Central memory CD8-positive, alpha-beta T cell (primary cell): ENCODE results near the gene PGAP1.
A peak's percentile ranks its signal among the peaks of the same experiment; 100 is the strongest.

Experiments
- ATAC-seq: fragments of 150-1000 bp; cut with Tn5 transposase; replicated peaks from 2 replicates; pipeline ENCODE4 v1.10.0; 2022; ENCODE audit warnings: mild to moderate bottlenecking, moderate FRiP score, moderate number of reproducible peaks; ENCODE audit not compliant: poor library complexity, severe bottlenecking; ENCODE audit errors: extremely low read depth
- DNase-seq, 2 donors: peaks; one replicate each; pipeline ENCODE4 v3.0.0; 2021; ENCODE audit warnings: low spot score in 2 of 2
- H3K27ac Mint-ChIP-seq: one replicate; pipeline ENCODE4 v1.8.0; 2022; ENCODE audit warnings: low read depth, mild to moderate bottlenecking, moderate library complexity, mixed read lengths
- H3K27me3 Mint-ChIP-seq: one replicate; pipeline ENCODE4 v1.8.0; 2022; ENCODE audit warnings: mixed read lengths
- H3K36me3 Mint-ChIP-seq: one replicate; pipeline ENCODE4 v1.8.0; 2022; ENCODE audit warnings: mild to moderate bottlenecking, moderate library complexity, mixed read lengths; ENCODE audit not compliant: insufficient read depth
- H3K4me1 Mint-ChIP-seq: one replicate; pipeline ENCODE4 v1.8.0; 2022; ENCODE audit warnings: mixed read lengths
- H3K4me3 Mint-ChIP-seq: one replicate; pipeline ENCODE4 v1.8.0; 2022; ENCODE audit warnings: mild to moderate bottlenecking, moderate library complexity, mixed read lengths
- H3K9me3 Mint-ChIP-seq: one replicate; pipeline ENCODE4 v1.8.0; 2022; ENCODE audit warnings: mixed read lengths

PGAP1 gene

DNA sequence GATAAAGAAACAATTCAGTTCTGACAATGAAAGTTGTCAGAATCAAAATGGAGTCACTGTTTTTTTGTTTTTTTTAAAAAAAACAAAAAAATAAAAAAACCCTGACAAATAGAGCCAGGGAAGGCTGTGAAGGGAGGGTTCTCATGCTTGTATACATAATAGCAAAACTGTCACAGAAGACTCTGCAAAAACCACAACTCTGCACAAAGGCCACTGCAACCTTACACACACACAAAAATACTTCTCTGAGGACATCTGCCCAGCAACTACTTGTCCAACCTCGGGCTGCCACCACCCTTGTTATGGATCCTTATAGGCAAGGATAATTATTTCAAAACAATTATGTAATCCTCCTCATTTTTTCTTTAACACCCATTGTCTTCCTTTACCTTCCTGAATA, 75.4 kb downstream of the PGAP1 start:
- ATAC-seq: no peak
- Mint-ChIP-seq H3K4me1 (peaks cover 5% of the 10 kb centered on the region), H3K27me3 (no peaks in the 10 kb centered on the region), H3K9me3 (no peaks in the 10 kb centered on the region), H3K4me3 (no peak overlapping the region), H3K36me3 (peaks cover 1% of the 10 kb centered on the region), H3K27ac (no peak overlapping the region)
- DNase-seq: no peak

DNA sequence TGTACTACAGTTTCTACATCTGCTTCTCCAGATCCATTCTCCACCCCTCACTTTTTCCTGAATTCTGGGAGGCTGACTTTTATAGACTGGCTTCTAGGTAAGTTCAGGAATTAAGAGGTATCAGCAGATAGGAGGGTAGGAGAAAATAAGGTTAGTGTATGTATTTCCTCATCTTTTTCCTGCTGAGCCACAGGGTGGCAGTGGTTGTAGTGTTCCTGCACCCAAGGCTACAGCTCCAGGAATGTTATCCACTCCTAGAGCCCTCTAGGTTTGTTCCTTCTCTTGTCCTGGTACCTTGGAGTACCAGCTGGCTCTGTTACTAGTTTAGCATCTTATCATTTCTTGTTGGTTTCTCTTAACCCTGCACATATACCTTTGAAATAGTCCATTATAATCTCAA, 76.6 kb downstream of the PGAP1 start:
- Mint-ChIP-seq H3K27ac (no peak overlapping the region), H3K36me3 (peaks cover 6% of the 10 kb centered on the region), H3K4me1 (peaks cover 15% of the 10 kb centered on the region), H3K4me3 (no peak overlapping the region), H3K27me3 (no peaks in the 10 kb centered on the region), H3K9me3 (no peaks in the 10 kb centered on the region)
- no peak for ATAC-seq
- no peak for DNase-seq

GRCh38 chr2:196846295-196846694, 80.2 kb downstream of the PGAP1 start:
- H3K9me3 Mint-ChIP-seq: no peaks in the 10 kb centered on the region
- no peaks in the 10 kb centered on the region for H3K27me3 Mint-ChIP-seq
- DNase-seq: no peak
- peak overlapping the region; percentile 90 for H3K27ac Mint-ChIP-seq
- no peak overlapping the region for H3K4me3 Mint-ChIP-seq
- peaks cover 4% of the 10 kb centered on the region for H3K36me3 Mint-ChIP-seq
- H3K4me1 Mint-ChIP-seq: peaks cover 15% of the 10 kb centered on the region
- no peak for ATAC-seq

DNA sequence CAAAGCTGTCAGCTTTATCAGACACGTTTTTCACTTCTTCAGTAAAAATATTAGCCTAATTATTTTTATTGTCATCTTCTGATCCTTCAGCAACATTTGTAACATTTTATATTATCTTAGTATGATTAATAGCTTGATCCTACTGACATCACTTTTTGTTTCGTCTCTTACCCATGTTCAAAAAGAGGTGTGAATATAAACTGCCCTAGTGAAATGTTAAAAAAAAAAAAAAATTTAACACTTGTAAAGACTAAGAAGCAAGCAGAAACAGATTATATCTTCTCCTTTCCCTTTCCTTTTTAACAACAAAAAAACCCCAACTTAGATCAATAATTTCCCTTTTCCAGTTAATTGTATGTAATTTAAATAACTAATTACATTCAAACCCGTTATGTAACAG, 81.1 kb downstream of the PGAP1 start:
- no peak for DNase-seq
- H3K36me3 Mint-ChIP-seq: peaks cover 8% of the 10 kb centered on the region
- no peaks in the 10 kb centered on the region for H3K27me3 Mint-ChIP-seq
- H3K27ac Mint-ChIP-seq: peak overlapping the region; percentile 90
- no peak overlapping the region for H3K4me3 Mint-ChIP-seq
- peaks cover 15% of the 10 kb centered on the region for H3K4me1 Mint-ChIP-seq
- no peaks in the 10 kb centered on the region for H3K9me3 Mint-ChIP-seq
- no peak for ATAC-seq

DNA sequence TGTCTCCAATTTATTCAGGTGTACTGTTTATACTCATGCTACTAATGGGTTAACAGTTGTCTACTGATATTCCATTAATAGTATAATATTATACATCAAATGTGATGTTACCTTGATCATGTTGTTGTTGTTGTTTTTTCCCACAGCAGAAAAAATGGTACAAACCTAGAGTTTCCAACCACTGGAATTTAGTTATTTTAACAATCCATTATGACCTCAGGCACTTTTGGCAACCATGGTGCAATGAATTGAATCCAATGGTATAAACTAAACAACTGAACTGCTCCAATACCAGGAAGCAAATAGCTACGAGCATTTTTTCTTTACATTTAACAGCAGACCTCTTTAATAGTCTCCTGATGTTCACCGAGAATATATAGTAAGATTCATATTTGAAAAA, 86.3 kb downstream of the PGAP1 start:
- H3K4me3 Mint-ChIP-seq: no peak overlapping the region
- H3K9me3 Mint-ChIP-seq: no peaks in the 10 kb centered on the region
- peaks cover under 1% of the 10 kb centered on the region for H3K4me1 Mint-ChIP-seq
- H3K36me3 Mint-ChIP-seq: peaks cover 3% of the 10 kb centered on the region
- H3K27ac Mint-ChIP-seq: no peak overlapping the region
- H3K27me3 Mint-ChIP-seq: no peaks in the 10 kb centered on the region
- DNase-seq: no peak
- no peak for ATAC-seq

- Mint-ChIP-seq H3K4me3 (no peak overlapping the region), H3K27ac (no peak overlapping the region), H3K4me1 (no peaks in the 10 kb centered on the region), H3K9me3 (no peaks in the 10 kb centered on the region), H3K27me3 (no peaks in the 10 kb centered on the region), H3K36me3 (peaks cover 3% of the 10 kb centered on the region)
- DNase-seq (no peak), ATAC-seq (no peak)
These were observed 86.9 kb downstream of the PGAP1 start for GRCh38 chr2:196839574-196839973.

GRCh38 chr2:196836440-196836839, 90.1 kb downstream of the PGAP1 start:
- Mint-ChIP-seq H3K27ac (no peak overlapping the region), H3K36me3 (peaks cover 3% of the 10 kb centered on the region), H3K4me1 (no peaks in the 10 kb centered on the region), H3K4me3 (no peak overlapping the region), H3K9me3 (no peaks in the 10 kb centered on the region), H3K27me3 (no peaks in the 10 kb centered on the region)
- ATAC-seq (no peak), DNase-seq (no peak)

GRCh38 chr2:196830701-196831100, 95.8 kb downstream of the PGAP1 start:
- H3K27me3 Mint-ChIP-seq: no peaks in the 10 kb centered on the region
- ATAC-seq: no peak
- DNase-seq: no peak
- no peak overlapping the region for H3K4me3 Mint-ChIP-seq
- no peaks in the 10 kb centered on the region for H3K36me3 Mint-ChIP-seq
- no peak overlapping the region for H3K27ac Mint-ChIP-seq
- no peaks in the 10 kb centered on the region for H3K9me3 Mint-ChIP-seq
- no peaks in the 10 kb centered on the region for H3K4me1 Mint-ChIP-seq

- H3K4me1 Mint-ChIP-seq: no peaks in the 10 kb centered on the region
- DNase-seq: no peak
- H3K9me3 Mint-ChIP-seq: no peaks in the 10 kb centered on the region
- no peaks in the 10 kb centered on the region for H3K36me3 Mint-ChIP-seq
- H3K27ac Mint-ChIP-seq: no peak overlapping the region
- ATAC-seq: no peak
- H3K27me3 Mint-ChIP-seq: peaks cover 14% of the 10 kb centered on the region
- no peak overlapping the region for H3K4me3 Mint-ChIP-seq
These were observed 99.2 kb downstream of the PGAP1 start for GRCh38 chr2:196827356-196827755.

- H3K9me3 Mint-ChIP-seq: peaks cover 5% of the 10 kb centered on the region
- no peaks in the 10 kb centered on the region for H3K4me1 Mint-ChIP-seq
- no peak for DNase-seq
- H3K27ac Mint-ChIP-seq: no peak overlapping the region
- peaks cover 43% of the 10 kb centered on the region for H3K27me3 Mint-ChIP-seq
- H3K36me3 Mint-ChIP-seq: peaks cover under 1% of the 10 kb centered on the region
- ATAC-seq: no peak
- H3K4me3 Mint-ChIP-seq: no peak overlapping the region
These were observed 102.6 kb downstream of the PGAP1 start for GRCh38 chr2:196823750-196824522.

DNA sequence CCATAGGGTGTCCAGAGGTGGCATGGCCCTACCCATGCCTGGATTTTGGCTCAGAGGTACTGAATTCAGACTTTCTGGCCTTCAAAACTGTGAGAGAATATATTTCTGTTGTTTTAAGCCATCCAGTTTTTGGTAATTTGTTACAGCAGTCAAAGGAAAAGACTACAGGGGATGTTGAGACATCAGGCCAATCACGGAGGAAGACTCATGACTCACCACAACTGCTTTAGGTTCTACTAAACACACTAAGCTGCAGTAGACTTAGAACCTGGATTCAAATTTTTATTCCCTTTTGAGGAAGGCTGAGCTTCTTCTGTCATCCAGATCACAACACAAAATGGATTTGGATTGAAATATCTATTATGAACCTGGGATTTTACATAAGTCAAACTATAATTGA, 105.3 kb downstream of the PGAP1 start:
- Mint-ChIP-seq H3K27ac (no peak overlapping the region), H3K4me1 (no peaks in the 10 kb centered on the region), H3K9me3 (peaks cover 5% of the 10 kb centered on the region), H3K4me3 (no peak overlapping the region), H3K27me3 (peaks cover 63% of the 10 kb centered on the region), H3K36me3 (peaks cover 2% of the 10 kb centered on the region)
- DNase-seq (no peak), ATAC-seq (no peak)

DNA sequence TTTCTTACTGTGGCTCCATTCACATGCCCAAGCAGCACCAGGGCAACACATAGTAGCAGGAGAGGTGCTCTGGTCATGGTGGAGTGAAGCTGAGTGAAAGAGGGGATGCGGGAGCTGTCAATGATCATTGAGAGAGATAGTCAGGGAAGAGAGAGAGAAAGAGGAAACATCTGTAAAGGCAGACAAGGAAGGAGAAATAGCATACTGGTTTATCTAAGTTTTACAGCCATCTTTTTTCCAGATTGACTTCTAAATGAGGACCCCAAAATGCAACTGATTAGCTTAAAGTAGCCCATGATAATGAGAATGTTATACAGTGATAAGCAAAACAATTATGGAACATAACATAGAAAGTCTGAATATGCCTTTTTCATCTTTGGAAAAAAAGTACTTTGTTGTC, 117.2 kb downstream of the PGAP1 start, which contains the start of gene C2orf66:
TSS of gene C2orf66 (minus strand) at position 96 of the 400 bp plus-strand sequence. CDS start at position 77, 19 bp downstream.
- DNase-seq (no peak), ATAC-seq (no peak)
- H3K36me3 Mint-ChIP-seq: no peaks in the 10 kb centered on the region
- H3K27me3 Mint-ChIP-seq: peaks cover 82% of the 10 kb centered on the region
- H3K9me3 Mint-ChIP-seq: no peaks in the 10 kb centered on the region
- no peak within 1 kb of the TSS for H3K27ac Mint-ChIP-seq
- no peak within 1 kb of the TSS for H3K4me3 Mint-ChIP-seq
- no peaks in the 10 kb centered on the region for H3K4me1 Mint-ChIP-seq

- DNase-seq (no peak), ATAC-seq (no peak)
- Mint-ChIP-seq H3K9me3 (no peaks in the 10 kb centered on the region), H3K27me3 (peaks cover 79% of the 10 kb centered on the region), H3K36me3 (no peaks in the 10 kb centered on the region), H3K4me1 (no peaks in the 10 kb centered on the region), H3K4me3 (no peak overlapping the region), H3K27ac (no peak overlapping the region)
These were observed 118.3 kb downstream of the PGAP1 start for GRCh38 chr2:196808083-196808665.
